ENCODE data around the gene TCTN1. TPM values are rescaled to one million over a fixed set of nuclear protein-coding genes. Genes with fewer than 3 reads are reported as not detected.

Gene TCTN1
- total RNA-seq, 1 experiment from 2014 or later, result 40.0 TPM

- Histone ChIP-seq H2AFZ (ENCODE audit: low read length) (peak overlapping the region; percentile 98), H3F3A (ENCODE audit: low read length, unreplicated experiment) (no peaks in the 10 kb centered on the region), H3K4me2 (ENCODE audit: low read length) (peak overlapping the region; percentile 98), H3K27me3 (ENCODE audit: low read length) (no peaks in the 10 kb centered on the region), H3K9me3 (ENCODE audit: low read length) (no peaks in the 10 kb centered on the region), H3K27ac (ENCODE audit: low read length) (no peak overlapping the region), H4K20me1 (ENCODE audit: low read length) (no peaks in the 10 kb centered on the region), H3K79me2 (ENCODE audit: low read length) (peaks cover 8% of the 10 kb centered on the region), H3K36me3 (ENCODE audit: low read depth, low read length) (no peaks in the 10 kb centered on the region), H3K4me1 (ENCODE audit: insufficient read depth, low read length) (peaks cover 9% of the 10 kb centered on the region), H3K9ac (ENCODE audit: low read length) (peak overlapping the region; percentile 83), H3K9me2 (replicated peaks; ENCODE audit: low read length) (no peaks in the 10 kb centered on the region), H3K4me3 (ENCODE audit: low read length) (peak overlapping the region; percentile 75)
- no peak for ATAC-seq
- TF ChIP-seq, protein P1, sequence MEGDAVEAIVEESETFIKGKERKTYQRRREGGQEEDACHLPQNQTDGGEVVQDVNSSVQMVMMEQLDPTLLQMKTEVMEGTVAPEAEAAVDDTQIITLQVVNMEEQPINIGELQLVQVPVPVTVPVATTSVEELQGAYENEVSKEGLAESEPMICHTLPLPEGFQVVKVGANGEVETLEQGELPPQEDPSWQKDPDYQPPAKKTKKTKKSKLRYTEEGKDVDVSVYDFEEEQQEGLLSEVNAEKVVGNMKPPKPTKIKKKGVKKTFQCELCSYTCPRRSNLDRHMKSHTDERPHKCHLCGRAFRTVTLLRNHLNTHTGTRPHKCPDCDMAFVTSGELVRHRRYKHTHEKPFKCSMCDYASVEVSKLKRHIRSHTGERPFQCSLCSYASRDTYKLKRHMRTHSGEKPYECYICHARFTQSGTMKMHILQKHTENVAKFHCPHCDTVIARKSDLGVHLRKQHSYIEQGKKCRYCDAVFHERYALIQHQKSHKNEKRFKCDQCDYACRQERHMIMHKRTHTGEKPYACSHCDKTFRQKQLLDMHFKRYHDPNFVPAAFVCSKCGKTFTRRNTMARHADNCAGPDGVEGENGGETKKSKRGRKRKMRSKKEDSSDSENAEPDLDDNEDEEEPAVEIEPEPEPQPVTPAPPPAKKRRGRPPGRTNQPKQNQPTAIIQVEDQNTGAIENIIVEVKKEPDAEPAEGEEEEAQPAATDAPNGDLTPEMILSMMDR (conservative IDR thresholded peaks at IDR 0.05; ENCODE audit: low read depth, low read length), result no peak
- TF ChIP-seq EZH2 (IDR thresholded peaks at IDR 0.05; ENCODE audit: low read length, unreplicated experiment), result no peak
- TF ChIP-seq EZH2phosphoT487 (IDR thresholded peaks at IDR 0.05; ENCODE audit: borderline replicate concordance, low read length), result no peak
- intact Hi-C loops (cut with micrococcal nuclease), result loop anchor here (5.0 kb wide), 1 partner anchor 214 kb away; no protein-coding TSS in a partner anchor
- DNase-seq, result no peak
- TSS peak; percentile 93 for BruUV-seq (replicated peaks)
- ChIA-PET CTCF (interaction anchor here (0.6 kb wide), 2 partner anchors 103 to 1949 kb away, joined by 3 to 9 read pairs; no protein-coding TSS in a partner anchor), POLR2A (ENCODE audit: unreplicated experiment) (interaction anchor here (0.6 to 1.5 kb wide), 2 partner anchors 145 to 468 kb away, joined by 4 to 7 read pairs; partner anchors contain the start of genes FAM216A and GPN3)
These were observed 708 bp upstream of the TCTN1 start for GRCh38 chr12:110613071-110613770.

GRCh38 chr12:110615171-110615570 lies 1.2 kb downstream of the TCTN1 start:
- no peaks in the 10 kb centered on the region for H3K36me3 ChIP-seq (ENCODE audit: low read depth, low read length)
- H4K20me1 ChIP-seq (ENCODE audit: low read length), result no peaks in the 10 kb centered on the region
- ATAC-seq, result no peak
- no peak overlapping the region for H2AFZ ChIP-seq (ENCODE audit: low read length)
- H3K9ac ChIP-seq (ENCODE audit: low read length), result no peak overlapping the region
- no TSS peak for BruUV-seq (replicated peaks)
- no peak for TF ChIP-seq EZH2 (IDR thresholded peaks at IDR 0.05; ENCODE audit: low read length, unreplicated experiment)
- TF ChIP-seq, protein P1 (conservative IDR thresholded peaks at IDR 0.05; ENCODE audit: low read depth, low read length), result no peak
- TF ChIP-seq EZH2phosphoT487 (IDR thresholded peaks at IDR 0.05; ENCODE audit: borderline replicate concordance, low read length), result no peak
- H3K4me1 ChIP-seq (ENCODE audit: insufficient read depth, low read length), result peaks cover 9% of the 10 kb centered on the region
- POLR2A ChIA-PET (ENCODE audit: unreplicated experiment), result no interaction called here
- H3K27me3 ChIP-seq (ENCODE audit: low read length), result no peaks in the 10 kb centered on the region
- intact Hi-C loops (cut with micrococcal nuclease), result loop anchor here (2.0 kb wide), 1 partner anchor 84 kb away; no protein-coding TSS in a partner anchor
- no peak overlapping the region; the same call in 1 of the 2 replicates for H3K4me3 ChIP-seq (ENCODE audit: low read length)
- no peaks in the 10 kb centered on the region for H3F3A ChIP-seq (ENCODE audit: low read length, unreplicated experiment)
- no peaks in the 10 kb centered on the region for H3K9me2 ChIP-seq (replicated peaks; ENCODE audit: low read length)
- H3K79me2 ChIP-seq (ENCODE audit: low read length), result peaks cover 8% of the 10 kb centered on the region
- H3K27ac ChIP-seq (ENCODE audit: low read length), result no peak overlapping the region
- no peak for DNase-seq
- no peaks in the 10 kb centered on the region for H3K9me3 ChIP-seq (ENCODE audit: low read length)
- H3K4me2 ChIP-seq (ENCODE audit: low read length), result peak overlapping the region; percentile 98; the same call in 1 of the 2 replicates
- CTCF ChIA-PET, result no interaction called here
